COLO829 (cell line): ENCODE data around the gene LYL1.

Experiments used
- DNase-seq: peaks from one replicate; pipeline ENCODE4 v3.0.0; 2012; ENCODE audit warnings: low spot score

The LYL1 gene

DNA sequence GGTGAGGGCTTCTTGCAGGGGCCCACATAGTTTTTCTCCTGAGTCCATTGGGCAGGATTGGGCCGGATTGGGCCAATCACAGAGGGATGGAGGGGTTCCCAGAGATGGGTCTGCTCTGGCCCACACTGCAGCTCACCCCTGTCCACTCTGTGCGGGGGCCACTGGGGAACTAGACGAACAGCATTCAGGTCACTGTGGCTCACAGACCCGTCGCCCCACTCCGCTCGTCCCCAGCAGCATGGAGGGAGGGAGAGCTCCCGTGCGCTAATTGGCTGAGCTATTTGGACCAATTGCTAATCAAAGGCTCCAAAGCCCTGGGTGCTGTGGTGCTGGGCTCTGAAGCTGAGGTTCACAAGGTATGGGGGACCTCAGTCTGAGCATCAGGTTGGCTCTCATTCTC is 26.7 kb upstream of the LYL1 start:
- DNase-seq = no peak

DNA sequence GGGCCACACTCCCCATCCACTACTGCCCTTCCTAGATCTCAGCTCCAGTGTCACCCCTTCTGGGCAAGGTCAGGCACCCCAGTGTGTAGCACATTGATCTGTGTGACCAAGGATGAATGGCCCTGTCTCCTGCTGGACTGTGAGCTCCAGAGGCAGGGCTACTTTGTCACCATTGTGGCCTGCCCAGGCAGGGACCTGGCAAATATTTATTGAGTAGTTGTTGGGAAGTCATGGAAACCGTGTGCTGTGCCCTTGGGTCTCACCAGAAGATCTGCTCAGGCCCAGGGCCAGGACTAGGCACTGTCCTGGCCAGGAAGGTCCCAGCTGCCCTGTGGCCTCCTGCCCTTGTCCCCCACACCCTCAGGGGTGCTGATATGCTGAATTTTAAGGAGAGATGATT is 25.9 kb upstream of the LYL1 start:
- DNase-seq = no peak

DNA sequence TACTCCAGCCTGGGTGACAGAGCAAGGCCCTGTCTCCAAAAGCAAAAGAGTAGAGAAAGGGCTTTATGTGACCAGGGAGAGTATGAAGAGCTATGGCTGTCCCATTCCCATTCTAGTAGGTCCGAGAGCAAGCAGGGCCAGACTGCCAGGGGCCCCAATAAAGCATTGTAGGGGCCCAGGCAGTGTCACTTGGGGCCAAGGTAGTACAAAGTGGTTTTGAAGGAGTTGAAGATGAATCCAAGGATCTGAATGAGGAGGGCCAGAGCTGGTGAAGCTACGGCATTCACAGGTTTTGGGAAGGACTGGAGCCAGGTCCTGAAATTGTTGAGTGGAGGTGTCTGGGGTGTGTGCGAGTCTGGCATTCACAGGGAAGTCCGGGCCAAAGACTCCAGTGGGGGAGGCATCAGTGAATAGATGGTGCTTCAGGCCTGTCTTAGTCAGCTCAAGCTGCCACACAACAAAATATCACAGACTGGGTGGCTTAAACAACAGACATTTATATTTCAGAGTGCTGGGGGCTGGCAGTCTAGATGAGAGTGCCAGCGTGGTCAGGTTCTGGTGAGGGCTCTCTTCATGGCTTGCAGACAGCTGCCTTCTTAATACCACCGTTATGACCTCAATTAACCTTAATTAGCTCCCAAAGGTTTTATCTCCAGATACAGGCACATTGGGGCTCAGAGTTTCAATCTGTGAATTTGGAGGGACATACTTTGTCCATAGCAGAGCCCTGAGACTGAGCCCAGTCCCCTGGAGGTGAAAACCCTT is 25.3 kb upstream of the LYL1 start:
- DNase-seq = no peak

DNA sequence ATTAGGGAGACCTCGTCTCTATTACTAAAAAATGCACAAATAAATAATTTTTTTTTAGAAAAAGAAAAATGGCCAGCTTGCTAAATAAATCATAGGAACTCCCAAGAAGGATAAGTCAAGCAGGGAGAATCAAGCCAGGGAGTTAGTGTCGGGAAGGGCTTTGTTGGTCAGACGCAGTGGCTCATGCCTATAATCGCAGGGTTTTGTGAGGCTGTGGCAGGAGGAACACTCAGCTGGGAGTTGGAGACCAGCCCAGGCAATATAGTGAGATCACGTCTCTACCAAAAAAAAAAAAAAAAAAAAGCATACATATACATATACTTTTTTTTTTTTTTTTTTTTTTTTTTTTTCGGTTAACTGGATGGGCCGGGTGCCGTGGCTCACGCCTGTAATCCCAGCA is 24.4 kb upstream of the LYL1 start:
- no peak for DNase-seq

DNA sequence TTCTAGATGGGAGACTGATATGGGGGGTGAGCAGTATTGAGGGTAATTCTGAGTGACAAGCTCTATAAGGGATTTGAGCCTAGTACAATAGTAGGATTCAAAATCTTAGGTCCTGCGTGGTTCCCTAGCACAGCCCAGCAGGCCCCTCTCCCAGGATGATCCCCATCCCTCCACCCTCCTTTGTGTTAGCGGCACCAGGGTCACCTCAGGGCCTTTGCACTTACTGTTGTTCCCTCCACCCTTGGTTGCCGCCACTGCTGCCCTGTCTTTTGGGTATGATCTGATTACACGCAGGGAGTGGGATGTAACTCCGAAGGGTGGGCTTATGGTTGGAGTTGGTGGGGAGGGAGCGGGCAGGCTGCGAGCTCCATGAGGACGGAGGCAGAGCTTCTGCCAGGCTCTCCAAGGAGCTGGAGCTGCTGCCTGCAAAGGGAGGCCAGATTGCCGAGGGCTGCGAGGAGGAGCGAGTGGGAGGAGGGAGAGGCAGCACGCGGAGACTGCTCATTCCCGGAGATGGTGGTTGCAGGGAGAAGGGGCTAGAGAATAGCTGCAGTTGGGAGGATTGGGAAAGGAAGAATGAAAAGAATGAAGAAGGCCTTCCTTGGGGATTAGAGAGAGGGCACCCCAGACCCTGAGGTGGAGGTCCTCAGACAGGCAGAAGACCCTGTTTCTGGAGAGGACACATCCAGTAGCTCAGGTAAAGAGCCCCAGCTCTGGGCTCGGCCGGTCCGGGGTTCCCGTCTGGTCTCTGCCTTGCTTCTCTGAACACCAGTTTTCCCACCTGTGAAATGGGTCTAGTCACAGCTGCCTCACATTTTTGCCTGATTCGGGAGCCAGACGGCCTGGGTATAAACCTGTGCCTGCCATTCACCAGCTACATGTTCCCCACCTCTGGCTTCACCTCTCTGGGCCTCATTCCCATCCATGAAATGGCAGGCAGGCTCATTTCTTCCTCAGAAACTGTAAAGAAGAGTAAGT is 20.6 kb upstream of the LYL1 start:
- DNase-seq = no peak

DNA sequence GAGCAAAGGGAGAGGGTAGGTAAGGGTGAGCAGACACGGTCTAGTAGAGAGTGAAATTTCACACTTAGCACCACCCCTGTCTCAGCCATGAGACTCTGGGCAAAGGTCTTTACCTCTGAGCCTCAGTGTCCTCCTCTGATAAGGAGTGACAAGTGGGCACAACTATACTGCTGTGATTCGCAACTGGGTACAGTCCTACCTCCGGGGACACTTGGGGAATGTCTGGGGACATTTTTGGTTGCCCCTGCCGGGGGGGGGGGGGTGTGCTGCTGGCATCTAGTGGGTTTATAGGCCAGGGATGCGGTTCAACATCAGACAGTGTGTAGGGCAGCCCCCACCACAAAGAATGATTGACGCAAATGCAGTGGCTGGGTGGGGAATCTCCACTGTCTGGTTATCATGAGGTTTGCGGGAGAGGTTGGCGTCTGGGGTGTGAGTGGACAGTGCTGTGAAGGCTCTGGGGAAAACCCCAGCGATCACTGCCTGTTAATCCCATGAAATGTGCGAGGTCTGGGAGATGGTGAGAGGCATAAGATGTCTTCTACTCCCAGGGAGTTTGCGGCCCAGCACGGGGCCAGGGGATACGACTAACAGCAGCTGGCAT is 19.7 kb upstream of the LYL1 start:
- no peak for DNase-seq

DNA sequence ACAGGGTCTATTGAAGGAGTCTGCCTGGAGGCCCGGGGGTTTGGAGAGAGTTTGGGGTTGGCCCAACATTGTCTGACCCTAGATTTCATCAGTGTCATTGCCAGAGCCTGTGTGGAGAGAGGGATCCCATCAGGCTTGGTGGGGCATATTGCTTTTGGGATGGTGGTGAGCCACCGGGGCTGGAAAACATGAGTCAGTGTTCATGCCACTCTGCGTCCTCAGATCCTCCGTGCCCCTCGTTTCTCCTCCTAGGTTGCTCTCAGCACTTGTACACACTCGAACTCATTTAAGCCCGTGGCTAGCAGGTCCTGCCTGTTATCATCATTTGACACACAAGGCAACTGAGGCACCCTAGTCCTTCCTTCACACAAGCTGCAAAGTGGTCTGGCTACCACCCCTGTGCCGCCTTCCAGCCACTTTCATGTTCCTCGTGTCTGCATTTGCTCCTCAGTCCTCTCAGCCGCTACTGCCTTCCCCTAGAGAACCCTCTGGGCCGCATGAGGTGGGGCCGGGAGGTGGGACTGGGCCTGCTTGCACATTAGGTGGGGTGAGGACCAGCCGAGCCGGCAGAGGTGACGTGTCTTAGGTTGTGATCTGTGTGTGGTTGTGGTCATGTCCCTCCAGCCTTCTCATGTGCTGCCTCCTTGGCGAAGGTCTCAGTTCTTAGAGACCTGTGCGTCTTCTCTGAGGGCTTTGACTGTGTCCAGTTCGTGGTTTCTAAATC is 19.1 kb upstream of the LYL1 start:
- no peak for DNase-seq

DNA sequence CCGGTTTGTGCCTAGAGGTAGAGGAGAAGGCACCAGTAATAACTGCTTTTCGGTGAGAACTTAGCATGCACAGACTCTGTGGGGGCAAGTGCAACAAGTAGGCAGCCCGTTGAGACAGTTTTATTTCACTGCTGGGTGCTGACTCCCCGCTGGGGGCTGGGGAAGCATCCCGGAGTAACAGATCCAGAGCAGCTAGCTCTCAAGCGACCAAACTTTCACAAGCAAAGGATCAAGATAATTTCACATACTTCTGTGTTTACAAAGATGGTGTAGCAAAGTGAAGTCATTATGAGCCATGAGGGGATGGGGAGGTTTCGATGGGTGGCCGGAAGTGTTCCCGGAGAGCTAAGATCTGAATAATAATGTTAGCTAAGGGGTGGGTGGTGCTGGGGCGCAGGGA is 18.2 kb upstream of the LYL1 start:
- DNase-seq = no peak

DNA sequence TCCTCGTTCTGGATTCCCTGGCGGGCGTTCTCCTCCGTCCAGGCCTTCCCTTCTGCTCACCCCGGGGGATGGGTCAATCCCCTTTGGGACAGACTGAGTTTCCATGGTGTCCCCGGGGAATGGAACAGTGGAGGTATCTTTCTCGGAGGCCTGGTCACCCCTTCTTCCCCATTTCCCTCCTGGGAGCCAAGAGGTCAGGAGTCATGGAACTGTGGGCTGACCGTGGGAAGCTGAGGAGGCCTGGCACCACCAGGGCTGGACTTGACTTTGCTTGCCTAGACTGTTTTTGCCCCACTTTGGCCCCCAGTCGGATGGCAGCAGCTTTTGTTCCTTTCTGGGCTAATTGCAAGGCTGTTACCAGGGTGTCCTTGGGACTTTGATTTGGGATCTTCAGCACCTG is 17.4 kb upstream of the LYL1 start:
- no peak for DNase-seq

DNA sequence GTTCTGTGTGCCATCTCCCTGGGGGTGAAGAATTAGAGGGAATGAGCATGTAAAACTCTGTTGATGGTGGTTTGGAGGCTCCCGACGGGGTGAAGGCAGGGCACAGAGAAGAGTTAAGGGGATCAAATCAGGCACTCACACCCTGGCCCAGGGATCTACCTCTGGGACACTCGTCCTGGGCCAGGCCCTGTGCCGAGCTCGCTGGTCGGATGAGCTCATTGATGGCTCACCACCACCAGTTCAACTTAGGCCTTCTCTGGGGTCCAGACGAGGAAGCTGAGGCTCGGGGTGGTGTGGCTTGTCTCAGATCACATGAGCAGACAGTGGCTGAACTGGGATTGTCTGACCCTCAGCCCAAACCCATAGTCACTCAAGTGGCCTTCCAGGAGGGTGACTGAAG is 17.0 kb upstream of the LYL1 start:
- no peak for DNase-seq

DNA sequence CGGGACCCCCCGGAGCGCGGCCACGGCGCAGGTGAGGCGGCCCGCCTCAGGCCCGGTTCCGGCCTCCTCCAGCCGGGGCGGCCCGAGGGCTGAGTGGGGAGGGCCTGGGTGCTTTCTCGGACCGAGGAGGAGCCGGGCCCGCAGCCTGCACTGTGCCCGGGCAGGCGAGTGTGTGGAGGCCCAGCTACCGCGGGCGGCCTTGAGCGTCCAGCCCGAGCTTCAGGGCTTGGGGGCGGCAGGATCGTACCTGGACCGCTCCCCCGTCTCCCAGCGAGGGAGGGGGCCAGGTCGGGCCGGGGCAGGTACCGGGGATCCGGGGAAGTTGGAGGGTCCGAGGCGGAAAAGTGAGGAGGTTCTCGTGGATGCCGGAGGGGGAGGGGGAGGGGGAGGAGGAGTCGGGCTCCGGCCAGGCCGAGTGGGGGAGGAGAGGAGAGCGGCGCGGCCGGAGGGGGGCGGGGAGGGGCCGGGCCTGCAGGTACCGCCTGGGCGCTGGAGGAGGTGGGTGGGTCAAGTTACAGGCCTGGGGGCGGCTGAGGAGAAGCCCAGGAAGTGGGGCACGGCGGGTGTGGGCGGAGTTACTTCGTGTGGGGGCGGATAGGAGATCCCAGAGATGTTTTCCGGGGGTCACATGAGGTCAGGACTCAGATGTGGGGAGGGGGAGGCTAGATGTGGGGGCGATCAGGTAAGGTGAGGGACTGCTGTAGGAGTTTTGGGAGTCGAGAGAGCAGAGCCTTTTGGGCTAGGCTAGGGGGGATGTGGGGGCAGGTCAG is 16.0 kb upstream of the LYL1 start:
- no peak for DNase-seq

DNA sequence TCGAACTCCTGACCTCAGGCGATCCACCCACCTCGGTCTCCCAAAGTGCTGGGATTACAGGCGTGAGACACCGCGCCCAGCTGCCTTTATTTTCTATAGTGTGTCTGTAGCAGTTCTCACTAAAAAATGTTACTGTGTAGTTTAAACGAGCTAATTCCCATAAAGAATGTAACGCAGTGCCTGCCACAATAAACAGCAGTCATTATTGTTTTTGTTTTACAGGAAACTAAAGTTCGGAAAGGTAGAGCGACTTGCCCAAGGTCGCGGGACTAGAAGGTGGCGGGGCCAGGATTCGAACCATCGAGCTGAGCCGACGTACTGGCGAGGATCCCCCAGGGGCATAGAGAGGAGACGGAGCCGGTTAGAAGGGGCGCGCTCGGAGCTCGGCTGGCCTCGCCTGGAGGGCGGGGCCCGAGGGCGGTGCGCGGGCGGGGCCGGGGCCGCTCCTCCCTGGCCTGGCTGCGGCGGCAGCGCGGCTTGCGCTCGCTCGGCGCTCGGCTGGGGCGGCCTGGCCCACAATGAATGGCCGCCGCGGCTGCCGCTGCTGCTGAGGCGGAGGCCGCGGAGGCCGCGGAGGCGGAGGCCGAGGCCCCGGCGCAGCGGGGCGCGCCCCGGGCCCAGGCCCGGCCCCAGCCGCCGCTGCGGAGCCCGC is 15.2 kb upstream of the LYL1 start, which contains the start of gene NACC1:
Gene NACC1, plus strand, starts transcription at position 493 of the 652 bp plus-strand sequence. CDS start 16,944 bp downstream, outside the sequence.
- DNase-seq = peak; percentile 97

DNA sequence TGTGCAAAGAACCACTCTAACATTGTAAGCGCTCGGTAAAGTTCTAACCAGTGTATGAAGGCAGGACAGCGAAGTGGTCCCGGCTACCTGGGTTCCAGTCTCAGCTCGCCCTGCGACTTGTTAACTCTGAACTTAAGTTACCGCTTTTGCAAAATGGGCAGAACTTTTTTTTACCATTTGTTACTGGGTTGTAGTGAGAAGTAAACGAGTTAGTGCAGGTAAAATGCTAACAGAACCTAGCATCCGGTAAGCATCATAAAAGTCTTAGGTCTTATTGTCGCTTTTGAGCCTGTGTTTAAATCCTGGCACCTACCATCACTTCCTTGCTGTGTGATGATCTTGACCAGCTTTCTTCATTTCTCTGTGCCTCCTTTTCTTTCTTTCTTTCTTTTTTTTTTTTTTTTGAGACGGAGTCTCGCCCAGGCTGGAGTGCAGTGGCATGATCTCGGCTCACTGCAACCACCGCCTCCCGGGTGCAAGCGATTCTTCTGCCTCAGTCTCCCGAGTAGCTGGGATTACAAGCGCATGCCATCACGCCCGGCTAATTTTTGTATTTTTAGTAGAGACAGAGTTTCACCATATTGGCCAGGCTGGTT is 14.6 kb upstream of the LYL1 start:
- no peak for DNase-seq

DNA sequence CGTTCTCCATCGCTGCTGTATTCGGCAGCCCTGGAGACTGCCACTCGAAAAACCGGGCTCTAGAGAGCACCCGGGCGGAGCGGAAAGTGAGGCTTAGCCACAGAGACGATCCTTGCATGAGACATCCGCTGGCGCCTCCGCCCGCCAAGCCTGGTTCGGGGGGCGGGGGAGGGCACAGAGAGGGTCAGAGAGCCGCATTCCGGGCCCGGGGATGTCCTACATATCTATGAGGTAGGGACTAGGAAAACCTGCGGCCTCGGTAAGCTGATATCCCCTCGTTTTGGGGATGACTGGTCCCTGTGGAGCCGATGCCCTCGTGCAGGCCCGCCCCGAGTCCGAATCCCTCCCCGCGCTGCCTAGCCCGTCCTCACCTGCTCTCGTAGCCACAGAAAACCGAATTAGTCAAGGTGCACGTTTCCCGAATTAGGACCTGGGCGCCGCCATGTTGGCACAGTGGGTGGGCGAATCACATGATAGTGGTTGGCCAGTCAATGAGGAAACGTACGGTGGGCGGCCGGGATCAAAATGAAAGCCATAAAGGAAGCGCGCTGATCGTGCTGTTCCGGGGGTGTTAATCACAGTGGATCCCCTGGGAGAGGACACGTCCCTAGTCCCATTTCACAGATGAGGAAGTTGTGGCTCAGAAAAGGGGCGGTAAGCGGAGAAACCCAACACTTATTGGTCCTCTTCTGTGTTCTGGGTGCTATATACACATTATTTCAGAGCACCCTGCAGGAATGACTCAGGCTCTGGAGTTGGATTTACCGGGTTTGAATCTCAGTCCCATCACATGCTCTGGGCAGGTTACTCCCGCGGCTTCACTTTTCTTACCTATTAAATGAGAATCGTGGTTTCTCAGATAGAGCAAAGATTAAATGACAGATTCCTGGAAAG is 13.9 kb upstream of the LYL1 start, which contains the start of gene TRMT1:
Gene TRMT1, minus strand, starts transcription at position 459 of the 894 bp plus-strand sequence. Its CDS starts 341 bp downstream, at position 118.
- peak; percentile 98 for DNase-seq

DNA sequence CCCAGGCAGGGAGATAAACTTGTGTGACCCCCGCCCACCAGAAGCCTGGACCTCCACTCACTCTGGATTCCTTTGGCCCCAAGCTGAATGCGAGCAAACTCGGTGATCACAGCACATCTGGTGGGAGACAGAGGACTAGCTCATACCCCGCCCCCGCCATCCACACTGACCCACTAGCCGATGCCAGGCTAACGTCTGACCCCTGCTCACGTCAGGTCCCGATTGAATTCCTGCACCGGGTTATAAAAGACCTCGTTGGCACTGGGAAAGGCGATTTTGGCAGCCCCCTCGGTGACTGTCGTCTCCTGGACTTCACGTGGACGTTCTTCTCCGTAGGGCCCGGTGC is 13.3 kb upstream of the LYL1 start:
- DNase-seq = no peak

DNA sequence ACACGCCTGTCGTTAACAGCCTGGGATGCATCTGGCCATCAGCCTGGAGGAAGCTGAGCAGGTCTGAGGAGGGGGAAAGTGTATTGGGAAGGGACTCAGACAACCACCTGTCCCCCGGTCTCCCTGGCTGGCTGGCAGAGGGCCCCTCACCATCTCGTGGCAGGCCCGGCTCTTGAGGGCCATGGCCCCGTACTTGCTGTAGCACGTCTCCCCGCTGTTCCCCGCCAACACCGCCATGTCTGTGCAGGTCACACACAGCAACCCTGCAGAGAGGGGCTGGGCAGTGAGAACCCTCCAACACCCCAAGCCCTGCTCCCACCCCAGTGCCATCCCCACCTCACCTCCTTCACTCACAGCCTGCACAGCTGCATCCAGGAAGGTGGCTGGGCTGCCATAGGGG is 9.9 kb upstream of the LYL1 start:
- no peak for DNase-seq

DNA sequence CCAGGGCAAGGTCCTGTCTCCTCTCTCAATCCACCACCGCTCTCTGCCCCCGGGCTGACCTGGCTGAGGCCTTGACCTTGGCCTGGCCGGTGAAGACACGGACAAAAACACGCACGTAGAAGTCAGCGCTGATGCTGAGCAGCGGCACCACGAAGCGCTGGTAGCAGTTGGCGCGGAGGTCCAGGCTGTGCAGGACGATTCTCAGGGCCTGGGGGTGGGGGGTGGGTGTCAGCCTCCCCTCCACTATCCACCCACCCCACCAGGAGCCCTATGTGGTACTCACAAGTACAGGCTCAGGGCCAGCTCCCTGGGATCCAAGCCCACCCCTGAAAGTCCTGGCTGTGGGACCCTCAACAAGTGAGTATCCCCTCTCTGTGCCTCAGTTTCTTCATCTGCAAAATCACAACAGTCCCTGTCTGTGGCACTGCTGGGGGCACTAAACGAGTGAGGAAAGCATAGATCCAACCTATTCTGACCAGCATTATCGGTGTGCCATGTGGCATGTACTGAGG is 7.5 kb upstream of the LYL1 start:
- DNase-seq = no peak

DNA sequence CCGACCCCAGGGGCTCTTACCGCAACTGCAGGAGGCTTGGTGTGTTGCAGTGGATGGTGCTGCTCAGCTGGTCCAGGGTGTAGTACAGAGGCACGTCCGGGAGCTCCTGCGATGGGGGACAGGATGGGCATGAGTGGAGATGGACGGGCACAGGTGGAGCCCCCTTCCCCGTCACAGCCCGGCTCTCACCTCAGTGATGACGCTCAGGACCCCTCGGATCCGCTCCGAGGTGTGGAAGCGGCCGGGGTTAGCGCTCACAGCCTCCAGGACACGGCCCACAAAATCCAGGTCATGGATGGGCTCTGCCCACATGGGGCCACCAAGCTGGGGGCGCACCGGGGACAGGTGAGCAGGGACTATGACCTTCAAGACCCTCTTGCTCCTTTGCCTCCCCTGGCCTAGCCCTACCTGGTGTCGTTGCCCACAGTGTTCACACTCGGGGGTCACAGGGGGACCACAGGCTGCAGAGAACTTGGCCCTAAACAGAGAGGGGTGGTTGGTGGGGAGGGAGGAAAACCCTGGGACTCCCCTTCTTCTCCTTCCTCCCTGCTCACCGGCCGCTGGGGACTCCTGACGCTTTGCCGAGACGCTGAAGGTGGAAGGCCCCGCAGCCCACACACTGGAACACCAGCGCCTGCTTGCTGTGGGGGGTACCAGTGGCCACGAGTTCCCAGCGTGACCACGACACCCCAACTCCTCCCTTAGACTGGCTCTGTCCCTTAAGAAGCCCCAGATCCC is 6.9 kb upstream of the LYL1 start:
- DNase-seq = no peak
